Fibroblast of pulmonary artery (primary cell): ENCODE results near the gene PHACTR3.

Experiments used
- DNase-seq: peaks from one replicate; pipeline ENCODE4 v3.0.0-alpha.2; 2010; ENCODE audit warnings: low read depth
- H3K4me3 ChIP-seq: replicated peaks from 2 replicates; pipeline ENCODE4 v1.5.1; 2011; ENCODE audit warnings: low read depth, mild to moderate bottlenecking, control low read depth, low read length, moderate library complexity
- TF ChIP-seq, protein P1 (sequence below): IDR thresholded peaks from 2 replicates; pipeline ENCODE4 v1.5.1; 2011; ENCODE audit warnings: mild to moderate bottlenecking, control low read depth, low read length, inconsistent platforms; ENCODE audit errors: missing control alignments

PHACTR3 gene

DNA sequence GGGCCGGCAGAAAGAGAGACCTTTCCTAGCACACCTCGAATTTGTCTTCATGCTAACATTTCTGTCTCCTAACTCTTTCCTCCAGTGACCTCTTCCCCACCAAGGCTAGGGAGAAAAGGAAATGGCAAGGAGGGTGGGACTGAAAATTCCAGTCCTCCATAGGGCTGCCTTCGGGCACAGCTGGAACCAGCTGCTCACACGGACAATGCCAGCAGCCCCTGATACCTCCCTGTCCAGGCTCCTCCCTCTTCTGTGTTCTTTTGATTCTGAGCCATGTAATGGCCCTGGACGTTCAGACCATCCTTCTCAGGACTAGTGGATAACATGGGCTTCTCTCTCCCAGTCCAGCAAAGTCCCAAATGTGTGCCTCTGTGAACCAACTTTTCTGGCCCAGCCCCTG, 29.1 kb upstream of the PHACTR3 start:
- no peak overlapping the region for H3K4me3 ChIP-seq
- TF ChIP-seq, protein P1, sequence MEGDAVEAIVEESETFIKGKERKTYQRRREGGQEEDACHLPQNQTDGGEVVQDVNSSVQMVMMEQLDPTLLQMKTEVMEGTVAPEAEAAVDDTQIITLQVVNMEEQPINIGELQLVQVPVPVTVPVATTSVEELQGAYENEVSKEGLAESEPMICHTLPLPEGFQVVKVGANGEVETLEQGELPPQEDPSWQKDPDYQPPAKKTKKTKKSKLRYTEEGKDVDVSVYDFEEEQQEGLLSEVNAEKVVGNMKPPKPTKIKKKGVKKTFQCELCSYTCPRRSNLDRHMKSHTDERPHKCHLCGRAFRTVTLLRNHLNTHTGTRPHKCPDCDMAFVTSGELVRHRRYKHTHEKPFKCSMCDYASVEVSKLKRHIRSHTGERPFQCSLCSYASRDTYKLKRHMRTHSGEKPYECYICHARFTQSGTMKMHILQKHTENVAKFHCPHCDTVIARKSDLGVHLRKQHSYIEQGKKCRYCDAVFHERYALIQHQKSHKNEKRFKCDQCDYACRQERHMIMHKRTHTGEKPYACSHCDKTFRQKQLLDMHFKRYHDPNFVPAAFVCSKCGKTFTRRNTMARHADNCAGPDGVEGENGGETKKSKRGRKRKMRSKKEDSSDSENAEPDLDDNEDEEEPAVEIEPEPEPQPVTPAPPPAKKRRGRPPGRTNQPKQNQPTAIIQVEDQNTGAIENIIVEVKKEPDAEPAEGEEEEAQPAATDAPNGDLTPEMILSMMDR, result no peak
- no peak for DNase-seq

DNA sequence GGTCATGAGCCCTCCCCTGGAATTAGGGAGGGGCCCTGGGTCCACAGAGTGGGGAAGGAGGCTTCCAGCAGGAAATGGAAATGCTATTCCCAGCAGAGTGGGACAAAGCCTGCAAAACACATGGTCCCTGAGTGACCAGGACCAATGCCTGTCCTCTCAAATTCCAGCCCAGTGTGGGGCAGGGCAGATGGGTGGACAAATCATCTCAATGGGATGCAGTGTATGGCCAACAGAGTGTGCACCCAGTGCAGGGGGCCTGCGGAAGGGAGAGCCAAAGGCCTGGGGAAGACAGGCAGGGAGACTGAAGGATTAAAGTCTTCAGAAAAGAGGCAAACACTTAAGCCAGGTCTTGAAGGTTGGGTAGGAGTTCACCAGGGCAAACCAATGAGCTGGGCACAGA, 28.7 kb upstream of the PHACTR3 start:
- TF ChIP-seq, protein P1, result no peak
- no peak for DNase-seq
- H3K4me3 ChIP-seq, result no peak overlapping the region

DNA sequence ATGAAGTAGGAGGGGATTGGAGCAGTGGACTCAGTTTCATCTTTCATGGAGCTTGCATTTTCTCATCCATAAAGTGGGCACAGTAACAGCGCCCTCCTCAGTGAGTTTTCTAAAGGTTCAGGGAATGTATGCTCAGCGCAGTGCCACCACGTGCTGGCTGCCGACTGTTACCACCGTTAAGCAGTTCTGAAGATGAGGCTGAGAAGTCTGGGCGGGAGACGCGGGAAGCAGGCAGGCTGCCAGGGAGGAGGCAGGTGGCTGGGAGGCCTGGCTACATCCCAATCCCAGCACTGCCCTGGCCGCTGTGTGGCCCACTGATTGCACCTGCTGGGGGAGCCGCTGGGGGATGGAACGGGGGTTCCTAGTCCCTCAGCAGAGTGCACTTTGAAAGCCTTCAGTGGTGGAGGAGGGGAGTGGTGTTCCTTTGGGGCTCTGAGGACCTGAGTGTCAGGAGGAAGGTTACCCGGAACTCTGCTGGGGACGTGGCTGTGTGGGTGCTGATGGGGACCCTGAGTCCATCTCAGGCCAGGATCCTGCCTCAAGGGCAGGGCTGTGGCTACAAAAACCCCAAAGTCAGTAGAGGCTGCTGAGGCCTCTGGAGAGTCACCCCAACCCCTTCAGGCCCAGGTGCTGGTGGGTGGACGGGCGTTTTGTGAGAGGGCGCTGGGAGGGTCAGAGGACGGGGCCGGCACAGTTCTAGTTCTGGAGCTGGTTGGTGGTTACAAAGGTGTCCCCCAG, 28.0 kb upstream of the PHACTR3 start:
- TF ChIP-seq, protein P1, result no peak
- DNase-seq, result no peak
- H3K4me3 ChIP-seq, result no peak overlapping the region

DNA sequence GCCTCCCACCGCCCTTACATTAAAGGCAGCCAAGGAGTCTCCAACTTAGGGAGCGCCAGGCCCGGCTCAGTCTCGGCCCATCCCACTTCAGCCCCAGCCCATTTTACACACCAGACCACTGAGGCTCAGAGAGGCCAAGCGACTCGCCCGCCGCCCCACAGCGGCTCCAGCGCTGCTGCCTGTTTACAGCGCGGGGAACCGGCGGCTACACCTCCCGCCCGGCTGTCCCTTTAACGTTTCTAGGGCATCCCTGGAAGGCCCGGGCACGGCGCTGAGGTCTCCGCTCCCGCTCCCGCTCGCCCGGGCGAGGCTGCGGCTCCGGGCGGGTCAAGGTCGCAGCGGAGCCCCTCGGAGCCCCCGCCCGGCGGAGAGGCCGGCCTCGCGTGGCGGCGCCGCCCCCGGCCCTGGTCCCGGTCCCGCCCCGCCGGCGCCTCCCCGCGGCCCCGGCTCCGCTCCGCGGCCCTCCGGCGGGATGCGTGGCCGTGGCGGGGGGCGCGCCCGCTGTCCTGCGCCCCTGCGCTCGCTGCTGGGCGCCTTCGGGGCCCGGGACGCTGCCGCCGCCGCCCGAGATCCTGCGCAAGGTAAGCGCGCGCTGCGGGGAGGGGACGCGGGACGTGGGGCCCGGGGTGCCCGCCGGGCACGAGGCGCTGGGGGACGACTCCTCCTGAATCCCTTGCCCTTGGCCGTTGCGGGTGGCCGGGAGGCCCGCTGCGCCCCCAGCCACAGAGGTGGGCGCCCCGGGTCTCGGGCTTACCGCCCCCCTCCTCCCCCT, 27.1 kb upstream of the PHACTR3 start:
- DNase-seq, result no peak
- TF ChIP-seq, protein P1, result no peak

DNA sequence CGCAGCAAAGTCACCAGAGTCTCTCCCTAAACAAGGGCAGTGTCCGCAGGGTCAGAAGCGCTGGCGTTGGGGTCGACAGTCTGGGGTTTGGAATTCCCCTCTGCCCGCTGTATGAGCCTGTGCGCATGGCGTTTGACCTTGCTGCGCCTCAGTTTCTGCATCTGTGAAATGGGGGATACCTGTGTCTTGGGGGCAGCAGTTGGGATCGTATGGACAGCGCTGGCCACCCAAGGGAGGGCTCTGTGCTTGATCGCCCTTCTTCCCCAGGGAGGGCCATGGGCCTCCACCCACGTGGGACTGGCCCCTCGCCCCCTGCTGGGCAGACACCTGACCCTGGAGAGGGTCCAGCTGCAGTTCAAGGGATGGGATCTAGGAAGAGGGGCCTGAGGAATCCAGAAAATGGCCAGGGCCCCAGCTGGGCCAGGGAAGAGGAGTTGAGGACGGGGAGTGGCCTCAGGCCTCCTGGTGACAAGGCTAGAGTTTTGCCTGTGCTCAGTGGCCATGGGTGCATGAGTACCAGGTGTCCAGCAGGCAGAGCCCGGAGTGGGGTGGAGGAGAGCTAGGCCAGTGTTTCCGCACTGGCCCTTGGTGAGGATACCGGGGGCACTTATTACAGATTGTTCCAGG, 26.4 kb upstream of the PHACTR3 start:
- DNase-seq, result no peak
- H3K4me3 ChIP-seq, result no peak overlapping the region
- TF ChIP-seq, protein P1, result no peak

More for the DNA sequence above, 27.1 kb upstream of the PHACTR3 start:
- no peak overlapping the region for H3K4me3 ChIP-seq

DNA sequence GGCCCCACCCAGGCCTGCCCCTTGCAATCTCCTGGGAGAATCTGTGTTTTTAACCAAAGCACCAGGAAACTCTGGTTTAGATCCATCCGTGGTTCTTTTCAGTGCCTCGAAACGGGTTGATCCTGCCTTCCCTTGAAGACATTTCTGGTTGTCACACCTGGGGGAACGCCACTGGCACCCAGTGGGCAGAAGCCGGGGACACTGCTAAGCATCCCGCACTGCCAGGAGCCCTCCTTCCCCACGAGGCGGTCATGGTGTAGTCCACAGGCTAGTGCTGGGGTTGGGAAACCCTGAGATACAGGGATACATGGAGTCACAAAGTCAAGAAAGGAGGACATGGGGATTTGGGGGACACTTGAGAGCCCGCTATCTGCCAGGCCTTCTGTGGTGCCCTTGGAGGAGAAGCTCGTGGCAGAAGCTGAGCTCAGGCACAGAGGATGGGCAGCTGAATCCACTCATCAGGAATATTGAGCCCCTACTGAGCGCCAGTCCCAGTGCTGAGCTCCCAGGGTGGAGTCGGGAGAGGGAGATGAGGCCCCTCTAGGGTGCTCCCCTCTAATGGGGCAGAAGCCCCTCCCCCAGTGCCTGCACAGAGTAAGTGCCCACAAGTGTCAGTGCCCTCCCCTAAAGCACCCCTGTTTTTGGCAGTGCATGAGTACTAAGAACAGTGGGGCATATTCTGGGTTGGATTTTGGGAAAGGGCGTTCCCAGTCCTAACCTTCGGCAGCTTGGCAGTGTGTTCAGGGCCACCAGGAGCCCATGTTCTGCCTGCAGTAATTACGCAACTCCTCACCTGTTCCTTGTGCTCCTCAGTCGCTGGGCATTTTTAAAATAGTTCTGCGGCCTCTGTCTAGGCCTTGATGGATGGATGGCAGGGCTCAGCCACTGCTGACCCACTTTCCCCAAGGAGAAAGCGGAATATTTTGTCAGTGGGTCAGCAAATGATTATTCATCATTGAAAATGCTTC, 25.6 kb upstream of the PHACTR3 start:
- DNase-seq, result no peak
- TF ChIP-seq, protein P1, result no peak
- no peak overlapping the region for H3K4me3 ChIP-seq
